ENCODE results near the gene CTXND2. TPM values are rescaled to one million over a fixed set of nuclear protein-coding genes. Genes with fewer than 3 reads are reported as not detected.

The CTXND2 gene
- total and polyA plus RNA-seq, 2 of the 8 experiments (the other 6 are each of a cell fraction or from before 2014, with no cell fraction given), result not detected

DNA sequence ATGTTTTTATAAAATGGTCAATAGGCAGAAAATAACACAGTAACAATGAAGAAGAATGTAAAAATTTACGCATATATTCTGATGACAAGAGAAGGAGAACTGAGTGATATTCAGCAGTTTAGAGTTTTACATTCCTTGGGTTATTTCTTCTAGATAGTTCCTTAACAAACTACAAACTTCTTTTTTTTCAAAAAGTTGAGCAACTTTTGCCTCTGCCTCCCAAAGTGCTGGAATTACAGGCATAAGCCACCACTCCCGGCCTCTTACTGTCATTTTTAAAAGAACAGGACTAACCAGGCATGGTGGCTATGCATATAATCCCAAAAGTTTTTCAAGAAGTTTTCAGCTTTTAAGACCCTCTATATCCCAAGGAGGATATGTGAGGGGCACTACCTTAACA is 43.5 kb upstream of the CTXND2 start (continued):
- TF ChIP-seq GTF2F1 (IDR thresholded peaks at IDR 0.05; ENCODE audit: borderline replicate concordance, low read depth, low read length), result no peak
- TF ChIP-seq YY1 (IDR thresholded peaks at IDR 0.05; ENCODE audit: low read depth, low read length), result no peak
- TF ChIP-seq POLR2A (IDR thresholded peaks at IDR 0.05; ENCODE audit: control extremely low read depth in 1 of 2, low read depth in 2 of 2, low read length in 2 of 2), result no peak
- TF ChIP-seq JUND (IDR thresholded peaks at IDR 0.05; ENCODE audit: low read length), result no peak
- no peak for TF ChIP-seq SAP30 (IDR thresholded peaks at IDR 0.05; ENCODE audit: insufficient read depth, insufficient replicate concordance, low read length)

All from H1 (cell line).